K562 (cell line): Measurements from ENCODE around the gene USP20. TPM values are rescaled to one million over a fixed set of nuclear protein-coding genes. Genes with fewer than 3 reads are reported as not detected.

Source experiments
- ATF4 ChIP-seq: fragments of 450-650 bp; formaldehyde crosslinking; IDR thresholded peaks from 2 replicates; pipeline ENCODE4 v1.4.0; 2022; ENCODE audit warnings: mild to moderate bottlenecking, moderate library complexity
- BCLAF1 ChIP-seq, 2 experiments: fragments of 450-650 bp in 1 of 2; IDR thresholded peaks; 2 replicates each; pipeline ENCODE4 v1.6.1; 2011 to 2017; ENCODE audit warnings: low read depth in 2 of 2, antibody characterized with exemption in 1 of 2, borderline replicate concordance in 1 of 2, low read length in 1 of 2, mild to moderate bottlenecking in 1 of 2, mixed read lengths in 1 of 2; ENCODE audit not compliant: control insufficient read depth in 1 of 2
- DMBX1 ChIP-seq: fragments of 250-450 bp; sonication (Bioruptor Pico); IDR thresholded peaks from 2 replicates; pipeline ENCODE4 v1.8.0; 2022; ENCODE audit warnings: inconsistent platforms, mild to moderate bottlenecking, moderate library complexity, borderline replicate concordance
- HBP1 ChIP-seq: fragments of 450-650 bp; formaldehyde crosslinking; IDR thresholded peaks from 2 replicates; pipeline ENCODE4 v1.4.0; 2022; ENCODE audit warnings: missing genetic modification characterization
- ZBTB40 ChIP-seq, 2 experiments: fragments of 450-650 bp in 1 of 2; sonication (generic) in 1 of 2; formaldehyde crosslinking in 1 of 2; IDR thresholded peaks; 2 replicates each; pipeline versions ENCODE4 v1.7.1 to v1.9.0; 2016 to 2022; ENCODE audit warnings: inconsistent platforms in 1 of 2, mild to moderate bottlenecking in 1 of 2, missing genetic modification reagents in 1 of 2
- ZNF143 ChIP-seq: sonication (generic); formaldehyde crosslinking; IDR thresholded peaks from 2 replicates; pipeline ENCODE4 v1.9.0; 2022; ENCODE audit warnings: mild to moderate bottlenecking, missing genetic modification reagents
- polyA plus RNA-seq, 8 experiments: library from polyadenylated mRNA; depleted of rRNA in 4 of 8; stranded (reverse) in 5 of 8; unstranded in 3 of 8; fragments of >200 nt; fragmentation: Nextera tagmentation in 2 of 8; fragmentation: Illumina TruSeq in 1 of 8; extraction: Ambion mirVana in 2 of 8; extraction: Trizol in 1 of 8; gene quantifications; 2 replicates each; pipeline versions ENCODE4 v1.2.1 to v1.2.3, GENCODE V29; 2011 to 2014; ENCODE audit warnings: inconsistent platforms in 1 of 8, missing spikeins in 1 of 8
- total RNA-seq, 7 experiments: library from RNA; depleted of rRNA in 6 of 7; stranded (reverse); fragments of >200 nt in 6 of 7; fragmentation: Illumina TruSeq in 2 of 7; extraction: Trizol in 2 of 7; gene quantifications; 2 replicates each; pipeline versions ENCODE4 v1.2.1 to v1.2.3, GENCODE V29; 2011 to 2021; ENCODE audit warnings: low replicate concordance in 1 of 7

USP20 gene
- total and polyA plus RNA-seq, 9 of the 15 experiments (the other 6 are each of a cell fraction or from before 2014, with no cell fraction given), result 1.9 to 136 (median 49.1) TPM

GRCh38 chr9:129887334-129888292 lies 52.4 kb downstream of the USP20 start (continued):
- TF ChIP-seq ZBTB40 (IDR thresholded peaks at IDR 0.05), result no peak
- no peak for TF ChIP-seq ZBTB40 (CRISPR knock-in tag; IDR thresholded peaks at IDR 0.05)
- no peak for TF ChIP-seq BCLAF1 (IDR thresholded peaks at IDR 0.05; ENCODE audit: borderline replicate concordance in 1 of 2, control insufficient read depth in 1 of 2, low read depth in 2 of 2, low read length in 1 of 2)
- no peak for TF ChIP-seq HBP1 (CRISPR knock-in tag)
- TF ChIP-seq ZNF143, result no peak
- TF ChIP-seq ATF4 (CRISPR knock-in tag), result 0 out of 2 replicates have a peak, but pooled peaks have one; percentile 47
- peak; percentile 59; the same call in 1 of the 2 replicates for TF ChIP-seq DMBX1 (CRISPR knock-in tag)
